ENCODE measurements around the gene KCNAB1. TPM values are rescaled to one million over a fixed set of nuclear protein-coding genes. Genes with fewer than 3 reads are reported as not detected.

The KCNAB1 gene
- total and polyA plus RNA-seq, 10 of the 15 experiments (the other 5 are each of a cell fraction or from before 2014, with no cell fraction given): 0.11 to 0.69 (median 0.43) TPM; not detected in 6

DNA sequence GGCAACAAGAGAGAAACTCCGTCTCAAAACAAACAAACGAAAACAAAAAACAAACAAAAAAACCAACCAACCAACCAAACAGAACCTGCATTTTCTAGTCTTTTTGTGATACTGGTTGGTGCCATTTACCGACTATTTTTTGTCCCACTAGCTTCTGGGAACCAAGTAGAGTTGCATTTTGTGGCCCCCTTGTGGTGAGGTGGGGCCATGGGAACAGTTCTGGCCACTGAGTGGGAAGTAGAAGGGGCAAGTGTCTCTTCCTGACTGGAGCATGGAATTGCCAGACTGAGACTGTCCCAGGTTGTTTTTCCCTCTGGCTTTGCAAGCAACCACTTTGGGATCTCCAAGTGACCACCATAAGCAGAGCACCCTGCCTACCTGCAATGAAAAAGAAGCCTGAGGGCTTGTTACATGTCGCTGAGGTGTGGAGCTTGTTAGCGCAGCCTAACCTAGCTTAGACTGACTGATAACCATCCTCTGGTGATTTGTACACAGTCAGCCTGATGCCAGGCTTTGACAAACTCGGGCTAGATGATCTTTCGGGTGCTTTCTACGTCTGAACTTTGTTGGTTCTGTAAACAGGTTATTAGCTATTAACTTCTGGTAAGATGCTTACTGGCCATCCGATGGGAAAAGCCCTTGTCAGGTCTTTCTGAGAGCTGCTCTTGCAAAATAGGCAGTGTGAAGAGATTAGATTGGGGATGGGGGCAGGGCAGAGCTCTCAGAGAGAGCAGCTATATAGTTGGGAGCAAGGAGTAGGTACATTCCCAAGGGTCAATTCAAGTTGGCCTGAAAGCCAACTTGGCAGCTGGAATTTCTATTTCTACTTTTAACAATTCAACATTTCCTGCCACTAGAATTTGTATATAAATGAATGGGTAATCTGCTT is 262.3 kb downstream of the KCNAB1 start:
- DNase-seq (ENCODE audit: low read depth, low spot score) (no peak), FAIRE-seq (peak; percentile 62), ATAC-seq (peak; percentile 93)
- Histone ChIP-seq H3K79me2 (ENCODE audit: control insufficient read depth, insufficient read depth, low read length) (no peaks in the 10 kb centered on the region), H3K36me3 (ENCODE audit: control insufficient read depth in 2 of 2, insufficient read depth in 2 of 2, low read length in 1 of 2) (no peaks in the 10 kb centered on the region), H4K20me1 (ENCODE audit: control insufficient read depth, insufficient read depth) (no peaks in the 10 kb centered on the region), H3K9me3 (replicated peaks; ENCODE audit: control insufficient read depth, insufficient read depth, low read length) (no peaks in the 10 kb centered on the region), H3K4me2 (ENCODE audit: control insufficient read depth, insufficient read depth) (no peak overlapping the region), H3K4me1 (ENCODE audit: control insufficient read depth, insufficient read depth, low read length) (no peaks in the 10 kb centered on the region), H3K27me3 (replicated peaks in 1 of 2; ENCODE audit: control insufficient read depth in 2 of 2, insufficient read depth in 2 of 2, low read length in 1 of 2) (peaks cover 0 to 2% of the 10 kb centered on the region in 2 experiments; a peak in 2 of 4 replicates), H2AFZ (ENCODE audit: control insufficient read depth, low read depth, low read length) (no peak overlapping the region), H3K4me3 (no peak overlapping the region), H3K27ac (ENCODE audit: control insufficient read depth, insufficient read depth) (no peak overlapping the region), H3K9ac (ENCODE audit: control insufficient read depth, insufficient read depth, low read length) (no peak overlapping the region)
- POLR2A ChIA-PET: interaction anchor here (1.0 kb wide), 1 partner anchor 231 kb away, joined by 3 read pairs; no protein-coding TSS in a partner anchor
- RAD21 ChIA-PET (ENCODE audit: unreplicated experiment): interaction anchor here (0.8 to 3.6 kb wide), 11 partner anchors 12 to 339 kb away, joined by 3 to 70 read pairs (median 3); no protein-coding TSS in a partner anchor
- in situ Hi-C loops (cut with MboI): no loop called here
- TF ChIP-seq MEF2B (IDR thresholded peaks at IDR 0.05; ENCODE audit: partially characterized antibody, poor library complexity, severe bottlenecking) (no peak), ZBED1 (IDR thresholded peaks at IDR 0.05; ENCODE audit: borderline replicate concordance) (no peak), FOXM1 (IDR thresholded peaks at IDR 0.05; ENCODE audit: low read depth, low read length) (no peak), RAD21 (IDR thresholded peaks at IDR 0.05; ENCODE audit: insufficient read depth, low read depth, low read length) (peak; percentile 83), GATAD2B (conservative IDR thresholded peaks at IDR 0.05; ENCODE audit: low read depth) (no peak), KDM1A (IDR thresholded peaks at IDR 0.05; ENCODE audit: borderline replicate concordance) (no peak), SMC3 (IDR thresholded peaks at IDR 0.05; ENCODE audit: borderline replicate concordance, low read length) (peak; percentile 88), YY1 (IDR thresholded peaks at IDR 0.05; ENCODE audit: low read depth, low read length) (0 out of 2 replicates have a peak, but pooled peaks have one; percentile 31), CHD1 (IDR thresholded peaks at IDR 0.05; ENCODE audit: low read depth, low read length) (no peak), HDAC2 (IDR thresholded peaks at IDR 0.05) (no peak), JUNB (IDR thresholded peaks at IDR 0.05) (no peak), TBL1XR1 (IDR thresholded peaks at IDR 0.05; ENCODE audit: low read depth, low read length) (no peak)
- TF ChIP-seq, protein P1, sequence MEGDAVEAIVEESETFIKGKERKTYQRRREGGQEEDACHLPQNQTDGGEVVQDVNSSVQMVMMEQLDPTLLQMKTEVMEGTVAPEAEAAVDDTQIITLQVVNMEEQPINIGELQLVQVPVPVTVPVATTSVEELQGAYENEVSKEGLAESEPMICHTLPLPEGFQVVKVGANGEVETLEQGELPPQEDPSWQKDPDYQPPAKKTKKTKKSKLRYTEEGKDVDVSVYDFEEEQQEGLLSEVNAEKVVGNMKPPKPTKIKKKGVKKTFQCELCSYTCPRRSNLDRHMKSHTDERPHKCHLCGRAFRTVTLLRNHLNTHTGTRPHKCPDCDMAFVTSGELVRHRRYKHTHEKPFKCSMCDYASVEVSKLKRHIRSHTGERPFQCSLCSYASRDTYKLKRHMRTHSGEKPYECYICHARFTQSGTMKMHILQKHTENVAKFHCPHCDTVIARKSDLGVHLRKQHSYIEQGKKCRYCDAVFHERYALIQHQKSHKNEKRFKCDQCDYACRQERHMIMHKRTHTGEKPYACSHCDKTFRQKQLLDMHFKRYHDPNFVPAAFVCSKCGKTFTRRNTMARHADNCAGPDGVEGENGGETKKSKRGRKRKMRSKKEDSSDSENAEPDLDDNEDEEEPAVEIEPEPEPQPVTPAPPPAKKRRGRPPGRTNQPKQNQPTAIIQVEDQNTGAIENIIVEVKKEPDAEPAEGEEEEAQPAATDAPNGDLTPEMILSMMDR (IDR thresholded peaks at IDR 0.05 in 2 of 3, conservative IDR thresholded peaks at IDR 0.05 in 1 of 3; ENCODE audit: control insufficient read depth in 2 of 3, extremely low read depth in 1 of 3, insufficient read depth in 1 of 3, low read depth in 3 of 3, low read length in 3 of 3): peak; percentile 72 to 81 (median 80)
- TF ChIP-seq, protein P2, sequence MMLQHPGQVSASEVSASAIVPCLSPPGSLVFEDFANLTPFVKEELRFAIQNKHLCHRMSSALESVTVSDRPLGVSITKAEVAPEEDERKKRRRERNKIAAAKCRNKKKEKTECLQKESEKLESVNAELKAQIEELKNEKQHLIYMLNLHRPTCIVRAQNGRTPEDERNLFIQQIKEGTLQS (IDR thresholded peaks at IDR 0.05; ENCODE audit: borderline replicate concordance, extremely low read depth, low read depth, low read length): no peak
- TF ChIP-seq, protein P3, sequence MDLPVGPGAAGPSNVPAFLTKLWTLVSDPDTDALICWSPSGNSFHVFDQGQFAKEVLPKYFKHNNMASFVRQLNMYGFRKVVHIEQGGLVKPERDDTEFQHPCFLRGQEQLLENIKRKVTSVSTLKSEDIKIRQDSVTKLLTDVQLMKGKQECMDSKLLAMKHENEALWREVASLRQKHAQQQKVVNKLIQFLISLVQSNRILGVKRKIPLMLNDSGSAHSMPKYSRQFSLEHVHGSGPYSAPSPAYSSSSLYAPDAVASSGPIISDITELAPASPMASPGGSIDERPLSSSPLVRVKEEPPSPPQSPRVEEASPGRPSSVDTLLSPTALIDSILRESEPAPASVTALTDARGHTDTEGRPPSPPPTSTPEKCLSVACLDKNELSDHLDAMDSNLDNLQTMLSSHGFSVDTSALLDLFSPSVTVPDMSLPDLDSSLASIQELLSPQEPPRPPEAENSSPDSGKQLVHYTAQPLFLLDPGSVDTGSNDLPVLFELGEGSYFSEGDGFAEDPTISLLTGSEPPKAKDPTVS (IDR thresholded peaks at IDR 0.05; ENCODE audit: low read depth, low read length): no peak
- CTCF ChIA-PET: interaction anchor here (0.6 to 7.5 kb wide), 37 partner anchors 9 to 1190 kb away, joined by 3 to 205 read pairs (median 5); partner anchors contain the start of gene C3orf33
- WGBS (ENCODE audit: insufficient coverage, insufficient replicate concordance, low lambda C conversion rate, missing lambda C conversion rate): 36% methylated on average over 9 of the region's 9 CpGs
- SMC1A ChIA-PET (ENCODE audit: uncharacterized antibody, unreplicated experiment): interaction anchor here (0.6 to 4.8 kb wide), 20 partner anchors 9 to 372 kb away, joined by 3 to 84 read pairs (median 4); partner anchors contain the start of gene SSR3
- no TSS peak for BruUV-seq (replicated peaks)
- intact Hi-C loops (cut with micrococcal nuclease; ENCODE audit: unreplicated experiment): loop anchor here (1.0 kb wide), 2 partner anchors 127 to 232 kb away; no protein-coding TSS in a partner anchor
